MG63 (cell line): ENCODE measurements around the gene NEAT1. TPM values are rescaled to one million over a fixed set of nuclear protein-coding genes. Genes with fewer than 3 reads are reported as not detected.

ENCODE experiments used
- DNase-seq: peaks from one replicate; pipeline ENCODE4 v3.0.0-alpha.2; 2020
- H3K27me3 ChIP-seq: fragments of 250-450 bp; sonication (Bioruptor Pico); 2 replicates; pipeline ENCODE4 v1.5.1; 2020; ENCODE audit warnings: mild to moderate bottlenecking, moderate library complexity
- H3K36me3 ChIP-seq: fragments of 250-450 bp; sonication (Bioruptor Pico); 2 replicates; pipeline ENCODE4 v1.5.1; 2020; ENCODE audit warnings: mild to moderate bottlenecking, moderate library complexity
- H3K4me3 ChIP-seq: fragments of 250-450 bp; sonication (Bioruptor Pico); 2 replicates; pipeline ENCODE4 v1.5.1; 2020; ENCODE audit warnings: mild to moderate bottlenecking, moderate library complexity
- H3K9me3 ChIP-seq: fragments of 250-450 bp; sonication (Bioruptor Pico); 2 replicates; pipeline ENCODE4 v1.5.1; 2020; ENCODE audit warnings: mild to moderate bottlenecking, moderate library complexity
- total RNA-seq: library from RNA; depleted of rRNA; stranded (reverse); fragments of >200 nt; shearing (Covaris generic); gene quantifications from 2 replicates; pipeline ENCODE4 v1.2.3, GENCODE V29; 2014; ENCODE audit warnings: low replicate concordance

NEAT1 gene
- total RNA-seq, 1 experiment from 2014 or later, result 4.8 TPM

GRCh38 chr11:65384301-65384889 is 38.2 kb upstream of the NEAT1 start:
- Histone ChIP-seq H3K9me3 (no peaks in the 10 kb centered on the region), H3K27me3 (no peaks in the 10 kb centered on the region), H3K36me3 (peaks cover 13% of the 10 kb centered on the region), H3K4me3 (no peak overlapping the region)
- DNase-seq, result peak; percentile 82

GRCh38 chr11:65386307-65387140 is 36.1 kb upstream of the NEAT1 start, which contains the start of gene FRMD8:
FRMD8 (plus strand) TSS chr11:65386637; CDS start chr11:65387037, 400 bp downstream.
- Histone ChIP-seq H3K27me3 (no peaks in the 10 kb centered on the region), H3K36me3 (peaks cover 19% of the 10 kb centered on the region), H3K9me3 (no peaks in the 10 kb centered on the region), H3K4me3 (peak within 1 kb of the TSS; percentile 89)
- DNase-seq, result peak; percentile 84

- H3K27me3 ChIP-seq, result no peaks in the 10 kb centered on the region
- DNase-seq, result no peak
- H3K9me3 ChIP-seq, result no peaks in the 10 kb centered on the region
- H3K4me3 ChIP-seq, result no peak overlapping the region
- peaks cover 30% of the 10 kb centered on the region for H3K36me3 ChIP-seq
Measured at GRCh38 chr11:65388731-65389130, 33.9 kb upstream of the NEAT1 start.

GRCh38 chr11:65389294-65389980 is 33.2 kb upstream of the NEAT1 start:
- no peak overlapping the region for H3K4me3 ChIP-seq
- H3K36me3 ChIP-seq, result peaks cover 33% of the 10 kb centered on the region

GRCh38 chr11:65390099-65390941 is 32.3 kb upstream of the NEAT1 start:
- Histone ChIP-seq H3K4me3 (no peak overlapping the region), H3K9me3 (no peaks in the 10 kb centered on the region)
- DNase-seq, result no peak

More at GRCh38 chr11:65389294-65389980, 33.2 kb upstream of the NEAT1 start:
- Histone ChIP-seq H3K27me3 (no peaks in the 10 kb centered on the region), H3K9me3 (no peaks in the 10 kb centered on the region)
- DNase-seq, result no peak

GRCh38 chr11:65390996-65391395 is 31.6 kb upstream of the NEAT1 start:
- DNase-seq, result no peak
- H3K4me3 ChIP-seq, result no peak overlapping the region
- H3K36me3 ChIP-seq, result peaks cover 36% of the 10 kb centered on the region
- H3K27me3 ChIP-seq, result no peaks in the 10 kb centered on the region
- no peaks in the 10 kb centered on the region for H3K9me3 ChIP-seq

More at GRCh38 chr11:65390099-65390941, 32.3 kb upstream of the NEAT1 start:
- H3K36me3 ChIP-seq, result peaks cover 36% of the 10 kb centered on the region
- H3K27me3 ChIP-seq, result no peaks in the 10 kb centered on the region

GRCh38 chr11:65392186-65392829 is 30.3 kb upstream of the NEAT1 start:
- Histone ChIP-seq H3K4me3 (no peak overlapping the region), H3K27me3 (no peaks in the 10 kb centered on the region), H3K9me3 (no peaks in the 10 kb centered on the region), H3K36me3 (peaks cover 38% of the 10 kb centered on the region)
- no peak for DNase-seq

GRCh38 chr11:65392899-65393298 is 29.7 kb upstream of the NEAT1 start:
- DNase-seq, result no peak
- H3K27me3 ChIP-seq, result no peaks in the 10 kb centered on the region
- H3K4me3 ChIP-seq, result no peak overlapping the region
- H3K9me3 ChIP-seq, result no peaks in the 10 kb centered on the region
- peaks cover 37% of the 10 kb centered on the region for H3K36me3 ChIP-seq

- Histone ChIP-seq H3K27me3 (no peaks in the 10 kb centered on the region), H3K9me3 (no peaks in the 10 kb centered on the region), H3K36me3 (peaks cover 33% of the 10 kb centered on the region), H3K4me3 (no peak overlapping the region)
- no peak for DNase-seq
Measured at GRCh38 chr11:65393513-65394079, 29.0 kb upstream of the NEAT1 start.

- Histone ChIP-seq H3K4me3 (no peak overlapping the region), H3K9me3 (no peaks in the 10 kb centered on the region), H3K27me3 (no peaks in the 10 kb centered on the region), H3K36me3 (peaks cover 30% of the 10 kb centered on the region)
- DNase-seq, result no peak
Measured at GRCh38 chr11:65394125-65394536, 28.5 kb upstream of the NEAT1 start.

GRCh38 chr11:65395961-65396530 is 26.6 kb upstream of the NEAT1 start:
- H3K4me3 ChIP-seq, result no peak overlapping the region
- peaks cover 28% of the 10 kb centered on the region for H3K36me3 ChIP-seq
- no peaks in the 10 kb centered on the region for H3K9me3 ChIP-seq
- no peak for DNase-seq
- H3K27me3 ChIP-seq, result no peaks in the 10 kb centered on the region

- no peaks in the 10 kb centered on the region for H3K9me3 ChIP-seq
- no peak for DNase-seq
- H3K27me3 ChIP-seq, result no peaks in the 10 kb centered on the region
- no peak overlapping the region for H3K4me3 ChIP-seq
- peaks cover 24% of the 10 kb centered on the region for H3K36me3 ChIP-seq
Measured at GRCh38 chr11:65396769-65397745, 25.5 kb upstream of the NEAT1 start.

GRCh38 chr11:65398362-65398910 is 24.2 kb upstream of the NEAT1 start:
- H3K27me3 ChIP-seq, result no peaks in the 10 kb centered on the region
- H3K9me3 ChIP-seq, result no peaks in the 10 kb centered on the region
- no peak overlapping the region for H3K4me3 ChIP-seq
- DNase-seq, result no peak
- H3K36me3 ChIP-seq, result peaks cover 25% of the 10 kb centered on the region

- Histone ChIP-seq H3K9me3 (no peaks in the 10 kb centered on the region), H3K36me3 (peaks cover 28% of the 10 kb centered on the region), H3K4me3 (no peak overlapping the region), H3K27me3 (no peaks in the 10 kb centered on the region)
- DNase-seq, result no peak
Measured at GRCh38 chr11:65399249-65399648, 23.3 kb upstream of the NEAT1 start.
